ENCODE data around the gene PRKCA.

- TF ChIP-seq NFRKB (IDR thresholded peaks at IDR 0.05) (no peak), TSC22D2 (CRISPR knock-in tag; IDR thresholded peaks at IDR 0.05; ENCODE audit: borderline replicate concordance) (no peak), EP300 (IDR thresholded peaks at IDR 0.05; ENCODE audit: low read depth in 2 of 2, low read length in 2 of 2) (no peak), EP300 (CRISPR knock-in tag; IDR thresholded peaks at IDR 0.05; ENCODE audit: borderline replicate concordance) (no peak), ATF3 (CRISPR knock-in tag; IDR thresholded peaks at IDR 0.05) (no peak), ISL2 (CRISPR knock-in tag; IDR thresholded peaks at IDR 0.05) (no peak), ZNF644 (CRISPR knock-in tag; IDR thresholded peaks at IDR 0.05; ENCODE audit: low read depth) (no peak)
Observed at GRCh38 chr17:66351701-66352100, 49.3 kb downstream of the PRKCA start.

Measured in HepG2 (cell line).